NCI-H2029 treated with DMSO at 0.1 percent for 48 hours (cell line): ENCODE results near the gene SLC2A5.
A peak's percentile ranks its signal among the peaks of the same experiment; 100 is the strongest.

ENCODE experiments used
- DNase-seq: peaks from one replicate; lab custom pipeline; 2025; lab: John Stamatoyannopoulos, UW

Gene SLC2A5

GRCh38 chr1:9088807-9089206 is 19.4 kb upstream of the SLC2A5 start:
- DNase-seq, result no peak

- no peak for DNase-seq
Observed at GRCh38 chr1:9087411-9088125, 18.1 kb upstream of the SLC2A5 start.

DNA sequence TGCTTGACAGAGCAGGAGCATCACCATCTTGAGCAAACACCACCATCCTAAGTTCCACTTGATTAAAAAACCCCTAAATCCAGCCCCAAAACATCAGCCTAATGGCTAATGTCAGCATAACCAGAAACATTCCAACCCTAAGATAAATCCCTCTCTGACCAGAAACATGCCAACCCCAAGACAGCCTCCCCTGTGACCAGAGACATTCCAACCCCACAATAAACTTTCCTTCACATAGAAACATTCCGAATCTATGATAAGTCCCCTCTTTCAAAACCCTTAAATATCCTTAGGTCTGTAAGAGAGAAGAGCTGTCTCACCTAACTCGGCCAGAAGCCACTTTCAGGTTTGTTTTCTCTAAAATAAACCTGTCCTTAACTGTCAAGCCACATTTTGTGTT is 17.4 kb upstream of the SLC2A5 start:
- no peak for DNase-seq

DNA sequence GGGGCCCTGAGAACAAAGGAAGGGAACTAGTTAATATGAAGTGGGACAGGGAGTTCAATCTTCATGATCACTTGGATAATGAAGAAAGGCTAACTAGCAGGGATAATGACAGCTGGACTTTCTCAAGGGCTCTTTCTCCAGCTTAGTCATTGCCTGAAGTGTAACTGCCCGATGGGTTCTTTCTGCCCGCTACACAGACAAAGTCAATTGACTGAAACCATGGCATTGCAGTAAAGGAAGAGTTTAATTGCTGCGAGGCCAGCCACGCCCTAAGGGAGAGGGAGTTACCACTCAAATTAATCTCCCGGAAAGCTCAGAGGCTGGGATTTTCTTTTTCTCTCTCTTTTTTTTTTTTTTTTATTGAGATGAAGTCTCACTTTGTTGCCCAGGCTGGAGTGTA is 16.6 kb upstream of the SLC2A5 start:
- DNase-seq, result no peak

DNA sequence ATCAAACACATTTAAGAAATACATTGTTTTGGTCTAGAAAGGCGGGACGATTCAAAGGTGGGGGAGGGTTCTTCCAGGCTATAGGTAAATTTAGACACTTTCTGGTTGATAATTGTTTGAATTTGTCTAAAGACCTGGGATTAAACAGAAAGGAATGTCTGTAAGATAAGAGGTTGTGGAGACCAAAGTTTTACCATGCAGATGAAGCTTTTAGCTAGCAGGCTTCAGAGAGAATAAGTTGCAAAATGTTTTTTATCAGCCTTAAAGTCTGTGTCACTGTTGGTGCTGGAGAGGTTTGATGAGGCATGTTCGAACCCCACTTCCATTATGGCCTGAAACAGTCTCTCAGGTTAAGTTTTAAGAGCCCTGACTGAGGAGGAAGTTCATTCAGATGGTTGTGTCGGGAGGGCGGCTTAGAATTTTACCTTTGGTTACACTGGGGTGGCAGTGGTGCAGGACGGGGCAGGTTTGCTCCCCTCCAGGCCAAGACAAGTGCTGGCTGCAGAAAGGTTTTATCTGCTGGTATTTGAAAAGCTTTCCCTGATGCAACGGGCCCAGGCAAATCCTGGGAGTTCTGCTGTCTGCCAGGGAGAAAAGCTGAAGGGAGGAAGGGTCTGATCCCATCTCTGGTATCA is 16.0 kb upstream of the SLC2A5 start:
- DNase-seq, result no peak

- no peak for DNase-seq
Observed at GRCh38 chr1:9084906-9085305, 15.5 kb upstream of the SLC2A5 start.

- DNase-seq, result no peak
Observed at GRCh38 chr1:9081473-9081872, 12.0 kb upstream of the SLC2A5 start.

GRCh38 chr1:9080705-9081291 is 11.4 kb upstream of the SLC2A5 start:
- DNase-seq, result no peak

DNA sequence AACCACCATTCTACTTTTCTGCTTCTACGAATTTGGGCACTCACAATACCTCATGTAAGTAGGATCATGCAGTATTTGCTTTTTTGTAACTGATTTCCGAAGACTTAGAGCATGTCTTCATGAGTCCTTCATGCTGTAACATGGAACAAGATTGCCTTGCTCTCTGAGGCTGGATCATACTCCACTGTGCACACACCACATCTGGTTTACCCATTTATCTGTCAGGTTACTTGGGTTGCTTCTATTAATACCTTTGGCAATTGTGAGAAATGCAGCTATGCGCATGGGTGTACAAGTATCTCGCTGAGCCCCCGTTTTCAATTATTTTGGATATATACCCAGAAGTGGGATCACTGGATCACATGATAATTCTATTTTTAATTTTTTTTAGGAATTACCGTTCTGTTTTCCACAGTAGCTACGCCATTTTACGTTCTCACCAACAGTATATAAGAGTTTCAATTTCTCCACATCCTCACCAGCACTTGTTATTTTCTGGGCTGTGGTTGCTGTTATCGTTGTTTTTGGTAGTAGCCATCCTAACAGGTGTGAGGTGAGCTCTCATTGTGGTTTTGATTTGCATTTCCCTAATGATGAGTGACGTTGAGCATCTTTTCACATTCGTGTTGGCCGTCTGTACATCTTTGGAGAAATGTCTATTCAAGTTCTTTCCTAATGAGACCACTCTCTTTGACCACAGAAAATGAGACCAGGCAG is 10.7 kb upstream of the SLC2A5 start:
- DNase-seq, result no peak

- DNase-seq, result no peak
Observed at GRCh38 chr1:9078752-9079500, 9.5 kb upstream of the SLC2A5 start.

DNA sequence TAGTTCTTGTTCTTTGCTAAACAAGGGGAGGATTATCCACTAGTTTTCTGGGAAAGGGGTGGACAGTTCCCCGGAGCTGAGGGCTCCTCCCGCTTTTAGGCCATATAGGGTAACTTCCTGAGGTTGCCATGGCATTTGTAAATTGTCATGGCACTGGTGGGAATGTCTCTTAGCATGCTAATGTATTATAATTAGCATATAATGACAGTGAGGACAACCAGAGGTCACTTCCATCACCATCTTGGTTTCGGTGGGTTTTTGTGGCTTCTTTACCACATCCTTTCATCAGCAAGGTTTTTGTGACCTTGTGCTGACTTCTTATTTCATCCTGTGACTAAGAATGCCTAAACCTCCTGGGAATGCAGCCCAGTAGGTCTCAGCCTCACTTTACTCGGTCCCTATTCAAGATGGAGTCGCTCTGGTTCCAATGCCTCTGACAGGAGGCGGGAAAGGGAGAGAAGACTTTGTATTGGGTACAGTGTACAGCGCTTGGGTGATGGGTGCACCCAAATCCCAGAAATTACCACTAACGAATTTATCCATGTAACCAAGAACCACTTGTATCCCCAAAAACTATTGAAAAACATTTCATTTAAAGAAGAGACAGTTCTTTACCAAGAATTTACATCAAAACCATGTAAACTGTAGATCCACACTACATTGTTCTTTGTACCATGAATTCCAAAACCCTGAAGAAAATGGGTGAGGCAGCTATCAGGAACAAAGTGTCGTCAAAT is 8.7 kb upstream of the SLC2A5 start:
- no peak for DNase-seq

DNA sequence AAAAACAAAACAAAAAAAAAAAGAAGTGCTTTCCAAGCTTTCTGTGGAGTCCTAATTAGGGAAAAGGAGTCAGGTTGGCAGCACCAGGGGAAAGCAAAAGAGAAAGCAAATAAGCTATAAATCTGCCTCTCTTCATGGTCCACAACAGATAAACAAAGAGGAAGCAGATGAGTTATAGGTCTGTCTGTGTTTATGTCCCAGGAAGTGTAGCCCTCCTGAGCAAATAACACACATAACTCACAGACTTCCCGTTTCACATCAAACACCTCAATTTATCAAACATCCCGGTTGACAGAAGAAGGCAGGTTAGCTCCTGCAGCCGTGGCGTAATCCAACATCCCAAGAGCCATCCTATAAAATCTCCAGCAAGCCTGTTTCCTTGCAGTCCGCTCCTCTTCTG is 5.6 kb upstream of the SLC2A5 start:
- DNase-seq, result peak; percentile 43

GRCh38 chr1:9073143-9073542 is 3.7 kb upstream of the SLC2A5 start:
- DNase-seq, result no peak

GRCh38 chr1:9071554-9072235 is 2.3 kb upstream of the SLC2A5 start:
- no peak for DNase-seq

DNA sequence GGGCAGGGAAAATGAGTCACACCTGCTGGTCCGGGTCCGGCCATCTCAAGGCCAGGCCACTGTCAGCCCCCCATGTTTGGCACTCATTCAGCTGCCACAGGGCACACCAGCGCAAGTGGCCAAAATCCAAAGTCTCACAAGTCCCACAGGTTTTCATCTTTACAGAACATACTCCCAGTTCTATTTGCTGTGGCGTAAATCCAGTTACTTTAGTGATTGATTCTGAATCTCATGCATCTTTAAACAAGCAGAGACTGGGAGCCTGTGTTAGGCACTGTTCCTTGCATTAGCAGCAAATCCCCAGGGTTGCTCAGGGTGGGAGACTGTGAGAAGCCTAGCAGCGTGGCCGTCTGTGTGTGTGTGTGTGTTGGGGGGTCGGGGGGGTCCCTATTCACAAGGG is 1.1 kb upstream of the SLC2A5 start:
- no peak for DNase-seq

DNA sequence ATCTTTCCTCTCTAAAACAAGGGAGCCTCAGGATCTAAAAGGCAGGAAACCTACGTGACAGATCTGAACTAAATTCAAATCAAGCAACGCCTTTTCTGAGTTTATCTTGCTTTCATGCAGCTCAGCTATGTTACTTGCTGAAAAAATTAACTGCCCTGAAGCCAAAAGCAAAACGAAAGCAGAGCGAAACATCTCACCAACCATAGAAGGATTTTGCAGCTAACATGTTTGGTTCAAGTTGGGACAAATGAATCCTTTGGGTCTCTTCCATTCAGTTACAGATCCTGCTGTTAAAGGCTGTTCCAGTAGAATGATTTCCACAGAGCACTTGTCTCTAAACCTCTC is 482 bp downstream of the SLC2A5 start:
- no peak for DNase-seq

- DNase-seq, result no peak
Observed at GRCh38 chr1:9066945-9067807, 2.3 kb downstream of the SLC2A5 start.

DNA sequence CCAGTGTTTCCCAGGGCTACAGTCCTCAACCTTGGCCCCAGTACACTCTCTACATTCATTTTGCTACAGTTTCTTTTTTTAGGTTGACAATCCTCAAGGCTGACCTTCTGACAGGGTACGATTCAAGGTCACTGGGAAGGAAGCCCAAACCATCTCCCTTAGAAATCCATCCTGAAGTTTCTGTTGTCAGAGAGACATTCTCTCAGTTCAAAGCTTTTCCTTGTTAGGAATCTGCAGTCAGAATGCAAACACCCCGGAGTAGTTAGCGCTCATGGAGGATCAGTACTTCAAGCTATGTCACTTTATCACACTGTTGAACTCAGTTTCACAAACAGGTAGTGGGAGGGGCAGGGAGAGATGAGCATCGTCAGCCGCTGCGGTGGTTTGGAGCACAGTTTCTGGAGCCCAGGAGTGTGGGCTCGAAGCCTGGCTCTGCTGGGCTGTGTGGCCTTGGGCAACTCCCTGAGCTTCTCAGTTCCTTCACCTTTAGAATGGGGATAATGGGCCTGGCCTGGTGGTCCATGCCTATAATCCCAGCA is 4.2 kb downstream of the SLC2A5 start:
- no peak for DNase-seq

DNA sequence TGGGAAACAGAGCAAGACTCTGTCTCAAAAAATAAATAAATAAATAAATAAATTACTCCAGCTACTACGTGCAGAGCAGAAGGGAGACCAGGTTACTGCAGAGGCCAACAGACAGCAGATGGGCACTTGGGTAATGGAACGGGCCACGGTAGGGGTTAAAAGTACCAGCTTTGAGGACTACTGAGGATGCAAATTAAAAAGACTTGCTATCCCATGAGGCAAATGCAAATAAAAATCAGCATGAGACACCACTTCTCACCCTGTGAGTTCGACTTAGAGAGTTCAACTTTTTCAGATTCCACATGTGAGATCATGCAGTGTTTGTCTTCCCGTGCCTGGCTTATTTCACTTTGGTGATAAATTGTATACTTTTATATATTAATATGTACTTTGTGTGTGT is 6.6 kb downstream of the SLC2A5 start:
- no peak for DNase-seq

DNA sequence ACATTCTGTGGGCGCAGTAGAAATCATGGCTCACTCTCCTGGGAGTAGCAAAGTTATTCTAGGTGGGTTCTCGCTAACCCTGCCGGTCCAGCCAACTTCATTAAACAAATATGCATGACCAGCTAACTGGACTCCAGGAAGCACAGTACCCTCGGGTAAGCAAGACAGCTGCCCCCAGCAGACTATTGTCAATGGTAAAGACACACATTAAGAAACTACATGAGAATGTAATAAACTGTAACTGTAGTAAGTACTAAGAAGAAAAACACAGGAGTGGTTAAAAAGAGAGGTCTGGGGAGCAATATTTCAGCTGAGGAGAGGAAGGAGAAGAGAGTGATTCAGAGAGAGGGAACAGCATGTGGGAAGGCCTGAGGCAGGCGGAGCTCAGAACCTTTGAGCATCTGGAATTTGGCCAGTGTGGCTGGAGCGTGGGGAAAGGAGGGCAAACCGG is 7.4 kb downstream of the SLC2A5 start:
- DNase-seq, result no peak
